ENCODE data around the gene CEACAM20.
"Not testable (repeated sequence)": the region's sequence is repeated elsewhere in the genome, so short reads cannot be mapped to it uniquely, and the experiment has no call there.

CEACAM20 gene

DNA sequence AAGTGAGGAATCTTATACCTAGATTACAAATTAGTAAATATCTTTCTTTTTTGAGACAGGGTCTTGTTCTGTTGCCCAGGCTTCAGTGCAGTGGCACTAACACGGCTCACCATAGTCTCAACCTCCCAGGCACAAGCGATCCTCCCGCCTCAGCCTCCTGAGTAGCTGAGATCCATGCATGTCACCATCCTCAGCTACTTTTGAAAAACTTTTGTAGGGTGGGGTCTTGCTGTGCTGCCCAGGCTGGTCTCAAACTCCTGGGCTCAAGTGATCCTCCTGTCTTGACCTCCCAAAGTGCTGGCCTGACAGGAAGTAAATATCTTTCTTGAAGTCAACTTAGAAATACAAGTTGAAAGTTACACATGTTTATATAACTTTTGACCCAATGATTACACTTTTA lies 20.0 kb upstream of the CEACAM20 start:
- DNase-seq (ENCODE audit: low read depth in 2 of 2): no peak

DNA sequence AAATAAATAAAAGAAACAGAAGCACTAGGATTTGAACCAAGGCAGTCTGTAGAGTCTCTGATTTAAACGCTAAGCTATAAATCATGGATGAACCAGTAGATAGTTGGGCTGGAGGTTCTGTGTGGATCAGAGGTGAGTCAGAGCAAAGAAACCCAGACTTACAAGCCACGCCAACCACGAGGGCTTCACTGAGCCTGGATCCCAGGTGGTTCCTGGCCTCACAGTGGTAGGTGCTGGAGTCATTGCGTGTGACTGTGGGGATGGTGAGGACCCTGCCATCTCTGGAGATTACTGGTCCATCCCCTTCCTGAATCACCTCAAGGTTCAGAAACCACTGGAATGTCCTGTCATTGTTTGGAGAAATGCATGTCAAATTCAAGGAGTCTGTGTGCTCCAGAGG lies 19.3 kb upstream of the CEACAM20 start:
- DNase-seq (ENCODE audit: low read depth in 2 of 2): no peak

DNA sequence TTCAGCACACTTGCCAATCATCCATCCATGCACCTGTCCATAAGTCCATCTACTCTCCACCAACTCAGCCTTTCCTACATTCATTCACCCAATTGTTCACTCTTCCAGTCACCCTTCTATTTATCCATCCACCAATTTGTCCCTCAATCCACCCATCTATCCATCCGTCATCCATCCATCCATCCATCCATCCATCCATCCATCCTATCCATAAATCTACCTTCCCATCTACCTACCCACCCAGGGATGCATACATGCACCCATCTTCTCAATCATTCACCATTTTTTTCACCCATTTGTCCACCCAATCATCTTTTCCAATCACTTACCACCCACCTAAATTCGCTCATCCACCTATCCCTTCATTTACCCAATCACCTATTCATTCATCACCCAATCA lies 14.6 kb upstream of the CEACAM20 start:
- DNase-seq (ENCODE audit: low read depth in 2 of 2): no peak

DNA sequence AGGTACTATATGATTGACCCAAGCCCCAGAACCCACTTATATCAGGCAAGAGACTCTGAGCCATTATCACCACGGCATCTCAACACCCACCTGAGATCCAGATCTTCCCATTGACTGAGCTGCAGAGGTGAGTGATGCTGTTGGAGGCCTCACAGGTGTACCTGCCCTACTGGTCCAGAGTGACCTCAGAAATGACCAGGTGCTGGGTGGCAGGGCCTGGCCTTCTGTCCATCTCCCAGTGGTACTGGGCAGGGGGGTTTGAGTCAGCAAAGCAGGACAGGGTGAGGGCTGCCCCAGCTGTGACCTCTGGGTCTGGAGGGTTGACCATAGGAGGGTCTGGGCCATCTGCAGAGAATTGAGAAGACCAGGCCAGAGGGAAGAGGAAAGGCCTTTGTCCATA lies 13.2 kb upstream of the CEACAM20 start:
- DNase-seq (ENCODE audit: low read depth in 2 of 2): no peak

DNA sequence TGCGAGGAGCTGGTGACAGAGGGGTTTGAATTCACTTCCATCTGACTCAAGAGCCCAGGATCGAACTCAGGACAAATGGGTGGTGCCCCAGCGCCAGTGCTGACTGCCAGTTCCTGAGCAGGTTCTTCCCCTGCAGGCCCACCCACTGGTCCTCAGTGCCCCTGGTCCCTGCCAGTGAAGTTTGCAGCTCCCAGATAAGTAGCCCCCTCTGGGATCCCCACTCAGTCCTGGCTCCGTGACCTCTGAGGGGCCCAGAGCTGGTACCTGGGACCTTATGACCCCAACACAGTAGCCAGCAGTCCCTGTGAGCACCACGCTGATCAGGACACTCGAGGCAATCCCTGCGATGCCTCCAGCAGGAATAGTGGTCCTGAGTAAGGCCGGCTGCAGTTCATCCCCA lies 11.3 kb upstream of the CEACAM20 start:
- no peak for DNase-seq (ENCODE audit: low read depth in 2 of 2)

DNA sequence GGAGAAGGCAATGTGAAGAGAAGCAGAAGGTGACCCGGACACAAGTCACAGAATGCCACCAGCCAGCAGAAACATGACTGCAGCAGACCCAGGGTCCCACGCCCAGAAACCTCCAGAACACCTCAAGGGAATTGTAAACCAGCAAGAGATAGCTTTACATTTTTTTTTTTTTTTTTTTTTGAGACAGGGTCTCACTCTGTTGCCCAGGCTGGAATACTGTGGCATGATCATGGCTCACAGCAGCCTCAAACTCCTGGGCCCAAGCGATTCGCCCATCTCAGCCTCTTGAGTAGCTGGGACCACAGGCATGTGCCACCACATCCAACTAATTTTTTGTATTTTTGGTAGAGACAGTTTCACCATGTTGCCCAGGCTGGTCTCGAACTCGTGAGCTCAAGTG lies 10.5 kb upstream of the CEACAM20 start:
- DNase-seq (ENCODE audit: low read depth in 2 of 2): no peak

DNA sequence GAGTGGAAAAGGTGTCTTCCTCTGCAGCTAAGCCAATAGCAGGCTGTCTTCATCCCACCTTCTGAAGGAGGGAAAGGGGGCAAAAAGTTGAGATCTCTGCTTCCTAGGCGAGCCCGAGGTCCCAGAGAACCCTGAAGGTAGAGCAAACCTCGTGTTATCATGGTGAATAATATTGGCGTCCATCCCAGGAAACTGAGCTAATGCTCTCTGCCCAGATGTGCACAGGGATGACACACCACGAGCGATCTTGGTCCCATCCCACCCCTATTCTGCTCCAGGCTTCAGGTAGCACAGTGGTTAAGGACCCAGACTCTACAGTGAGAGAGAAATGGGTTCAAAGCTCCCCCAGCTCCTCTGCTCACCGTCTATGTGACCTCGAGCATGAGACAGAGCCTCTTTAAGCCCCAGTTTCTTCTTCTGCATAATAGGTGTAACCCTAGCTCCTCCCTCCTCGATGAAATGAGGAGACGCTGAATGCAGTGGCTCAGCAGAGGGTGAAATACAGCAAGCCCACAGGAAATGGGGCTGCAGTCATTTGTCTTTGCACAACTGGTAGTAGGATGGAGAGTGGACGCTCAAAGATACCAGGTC lies 9.9 kb upstream of the CEACAM20 start:
- no peak for DNase-seq (ENCODE audit: low read depth in 2 of 2)

DNA sequence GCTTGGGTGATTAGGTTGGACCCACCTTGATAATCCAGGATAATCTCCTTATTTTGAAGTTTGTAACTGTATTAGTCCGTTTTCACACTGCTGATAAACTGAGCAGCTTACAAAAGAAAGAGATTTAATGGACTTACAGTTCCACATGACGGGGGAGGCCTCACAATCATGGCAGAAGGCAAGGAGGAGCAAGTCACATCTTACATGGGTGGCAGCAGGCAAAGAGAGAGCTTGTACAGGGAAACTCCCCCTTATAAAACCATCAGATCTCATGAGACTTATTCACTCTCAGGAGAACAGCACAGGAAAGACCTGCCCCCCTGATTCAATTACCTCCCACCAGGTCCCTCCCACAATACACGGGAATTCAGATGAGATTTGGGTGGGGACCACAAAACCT lies 5.9 kb upstream of the CEACAM20 start:
- not testable (repeated sequence) for DNase-seq (ENCODE audit: low read depth in 2 of 2)

DNA sequence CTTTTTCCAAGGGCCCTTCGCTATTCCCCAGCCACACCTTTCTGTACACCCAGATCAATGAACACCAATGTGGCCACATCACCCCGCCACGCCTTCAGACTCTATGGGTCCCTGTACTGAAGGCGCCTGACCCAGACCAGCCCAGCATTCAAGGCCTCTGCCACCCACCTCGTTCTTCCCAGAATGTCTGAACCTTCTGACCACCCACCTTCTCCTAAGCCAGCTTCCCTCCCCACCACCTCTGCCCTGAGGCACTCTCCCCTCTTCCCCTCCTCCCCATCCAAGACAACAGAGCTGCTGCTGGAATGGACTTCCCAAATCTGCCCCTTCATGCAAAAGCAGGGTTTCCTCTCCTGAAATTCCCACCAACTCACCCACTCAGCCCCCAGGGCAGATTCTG lies 3.3 kb upstream of the CEACAM20 start:
- DNase-seq (ENCODE audit: low read depth in 2 of 2): no peak

DNA sequence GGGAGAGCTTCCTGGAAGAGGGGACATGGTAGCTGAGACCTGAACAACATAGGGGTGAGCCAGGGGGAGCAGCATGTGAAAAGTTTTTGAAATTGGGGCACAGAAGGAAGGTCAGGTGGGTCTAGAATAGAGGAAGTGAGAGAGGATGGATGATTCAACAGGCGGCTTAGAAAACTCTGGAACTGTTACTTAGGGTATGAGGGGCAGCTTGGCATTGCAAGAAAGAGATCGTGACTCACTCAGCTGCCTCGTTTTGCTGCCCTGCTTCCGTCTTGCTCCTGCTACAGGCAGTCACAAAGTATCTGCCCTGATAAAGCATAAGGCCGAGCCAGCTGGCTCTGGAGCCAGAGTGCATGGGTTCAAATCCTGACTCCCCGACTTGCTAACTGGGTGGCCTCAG lies 1.3 kb upstream of the CEACAM20 start:
- DNase-seq (ENCODE audit: low read depth in 2 of 2): no peak

DNA sequence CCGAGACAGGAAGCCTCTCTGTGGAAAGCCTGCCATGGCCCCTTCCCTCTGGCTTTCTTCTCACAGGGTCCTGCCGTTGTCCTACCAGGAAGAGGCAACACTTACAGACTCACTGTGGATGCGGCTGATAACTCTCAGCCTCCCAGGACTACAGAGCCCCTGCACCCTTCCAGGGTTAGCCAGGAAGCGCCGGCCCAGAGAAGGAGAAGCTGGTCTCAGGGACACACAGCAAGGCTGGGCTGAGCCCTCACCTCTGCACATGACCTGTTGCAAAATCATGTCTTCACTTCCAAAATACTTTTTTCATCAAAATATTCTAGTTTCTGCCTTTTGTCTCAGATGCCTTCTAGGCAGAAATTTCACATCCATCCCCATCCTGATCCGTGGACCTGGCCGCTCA lies 1.9 kb downstream of the CEACAM20 start:
- DNase-seq (ENCODE audit: low read depth in 2 of 2): no peak

DNA sequence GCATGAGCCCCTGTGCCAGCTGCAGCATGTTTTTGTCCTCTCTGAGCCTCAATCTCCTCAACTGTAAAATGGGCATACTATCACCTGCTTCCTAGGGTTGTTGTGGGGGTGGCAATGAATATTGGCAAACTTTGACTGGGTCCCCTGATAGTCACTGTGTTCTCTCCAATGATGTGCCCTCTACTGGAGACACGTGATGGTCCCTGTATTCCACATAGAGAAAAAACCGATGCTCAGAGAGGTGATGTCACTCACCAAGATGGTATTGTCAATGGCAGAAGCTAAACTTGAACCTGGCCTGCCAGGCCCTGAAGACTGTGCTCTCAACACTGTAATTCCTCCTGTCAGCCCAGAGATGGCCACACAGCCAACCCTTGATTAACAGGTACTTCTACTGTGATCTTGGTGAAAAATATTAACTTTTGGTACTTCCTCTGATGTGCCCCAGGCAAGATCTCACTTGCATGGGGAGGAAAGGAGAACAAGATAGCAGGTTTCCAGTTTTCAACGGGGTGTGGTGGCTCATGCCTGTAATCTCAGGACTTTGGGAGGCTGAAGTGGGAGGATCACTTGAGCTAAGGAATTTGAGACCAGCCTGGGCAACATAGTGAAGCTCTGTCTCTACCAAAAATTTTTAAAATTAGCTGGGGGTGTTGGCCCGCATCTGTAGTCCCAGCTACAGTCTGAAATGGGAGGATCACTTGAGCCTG lies 3.6 kb downstream of the CEACAM20 start:
- DNase-seq (ENCODE audit: low read depth in 2 of 2): no peak

DNA sequence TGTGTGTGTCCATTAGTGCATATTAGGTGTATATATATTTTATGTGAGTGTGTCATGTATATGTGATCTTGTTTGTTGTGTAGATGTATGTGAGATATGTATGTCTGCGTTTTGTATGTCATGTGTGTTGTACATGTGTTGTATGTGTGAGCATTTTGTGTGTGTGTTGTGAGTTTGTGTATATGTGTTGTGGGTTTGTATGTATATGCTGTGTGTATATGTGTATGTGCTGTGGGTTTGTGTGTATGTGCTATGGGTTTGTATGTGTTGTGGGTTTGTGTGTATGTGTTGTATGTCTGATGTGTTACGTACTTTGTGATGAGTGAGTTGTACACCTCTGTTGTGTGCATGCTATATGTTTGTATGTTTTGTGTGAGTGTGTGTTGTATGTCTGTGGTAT lies 8.1 kb downstream of the CEACAM20 start:
- DNase-seq (ENCODE audit: low read depth in 2 of 2): no peak

DNA sequence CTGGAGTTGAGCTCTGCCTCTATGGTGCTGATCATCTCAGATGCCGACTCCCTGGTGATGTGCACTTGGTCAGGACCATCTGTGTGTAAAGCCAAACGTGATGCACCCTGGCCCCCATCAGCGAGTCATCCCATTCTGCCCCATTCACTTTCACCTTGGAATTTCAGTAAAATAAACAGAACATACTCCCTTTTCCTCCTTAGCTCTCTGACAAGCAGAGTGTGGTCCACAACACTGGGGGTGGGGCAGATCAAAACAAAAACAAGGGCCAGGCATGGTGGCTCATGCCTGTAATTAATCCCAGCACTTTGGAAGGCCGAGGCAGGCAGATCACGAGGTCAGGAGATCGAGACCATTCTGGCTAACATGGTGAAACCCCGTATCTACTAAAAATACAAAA lies 12.3 kb downstream of the CEACAM20 start:
- no peak for DNase-seq (ENCODE audit: low read depth in 2 of 2)

DNA sequence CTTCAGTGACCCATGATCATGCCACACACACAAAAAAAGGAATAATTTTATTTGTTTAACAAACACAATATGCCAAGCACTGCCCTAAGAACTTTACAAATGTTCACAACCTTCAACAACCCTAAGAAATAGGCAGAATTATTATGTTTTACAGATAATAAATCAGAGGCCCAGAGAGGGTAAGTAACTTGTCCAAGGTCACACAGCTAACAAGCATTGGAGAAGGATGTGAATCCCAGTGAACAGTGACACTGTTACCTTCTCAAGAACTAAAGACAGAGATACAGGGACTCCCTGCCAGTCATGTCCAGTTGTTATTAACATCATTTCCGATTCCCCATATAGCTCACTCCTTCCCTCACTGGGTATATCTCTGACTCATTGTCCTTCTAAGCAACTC lies 13.6 kb downstream of the CEACAM20 start:
- DNase-seq (ENCODE audit: low read depth in 2 of 2): no peak

DNA sequence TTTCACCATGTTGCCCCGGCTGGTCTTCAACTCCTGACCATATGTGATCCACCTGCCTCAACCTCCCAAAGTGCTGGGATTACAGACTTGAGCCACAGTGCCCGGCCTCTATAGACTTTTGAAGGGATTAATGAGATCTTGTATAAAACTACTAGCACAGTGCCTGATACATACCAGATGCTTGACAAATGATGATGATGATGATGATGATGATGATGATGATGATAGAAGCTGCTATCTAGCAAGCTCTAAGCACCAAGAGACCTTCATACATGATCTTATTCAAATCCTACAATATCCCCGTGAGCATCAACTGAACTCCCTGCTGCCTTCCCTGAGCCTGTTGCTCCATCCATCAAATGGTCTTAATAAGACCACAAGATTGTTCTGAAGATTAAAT lies 14.4 kb downstream of the CEACAM20 start:
- no peak for DNase-seq (ENCODE audit: low read depth in 2 of 2)

DNA sequence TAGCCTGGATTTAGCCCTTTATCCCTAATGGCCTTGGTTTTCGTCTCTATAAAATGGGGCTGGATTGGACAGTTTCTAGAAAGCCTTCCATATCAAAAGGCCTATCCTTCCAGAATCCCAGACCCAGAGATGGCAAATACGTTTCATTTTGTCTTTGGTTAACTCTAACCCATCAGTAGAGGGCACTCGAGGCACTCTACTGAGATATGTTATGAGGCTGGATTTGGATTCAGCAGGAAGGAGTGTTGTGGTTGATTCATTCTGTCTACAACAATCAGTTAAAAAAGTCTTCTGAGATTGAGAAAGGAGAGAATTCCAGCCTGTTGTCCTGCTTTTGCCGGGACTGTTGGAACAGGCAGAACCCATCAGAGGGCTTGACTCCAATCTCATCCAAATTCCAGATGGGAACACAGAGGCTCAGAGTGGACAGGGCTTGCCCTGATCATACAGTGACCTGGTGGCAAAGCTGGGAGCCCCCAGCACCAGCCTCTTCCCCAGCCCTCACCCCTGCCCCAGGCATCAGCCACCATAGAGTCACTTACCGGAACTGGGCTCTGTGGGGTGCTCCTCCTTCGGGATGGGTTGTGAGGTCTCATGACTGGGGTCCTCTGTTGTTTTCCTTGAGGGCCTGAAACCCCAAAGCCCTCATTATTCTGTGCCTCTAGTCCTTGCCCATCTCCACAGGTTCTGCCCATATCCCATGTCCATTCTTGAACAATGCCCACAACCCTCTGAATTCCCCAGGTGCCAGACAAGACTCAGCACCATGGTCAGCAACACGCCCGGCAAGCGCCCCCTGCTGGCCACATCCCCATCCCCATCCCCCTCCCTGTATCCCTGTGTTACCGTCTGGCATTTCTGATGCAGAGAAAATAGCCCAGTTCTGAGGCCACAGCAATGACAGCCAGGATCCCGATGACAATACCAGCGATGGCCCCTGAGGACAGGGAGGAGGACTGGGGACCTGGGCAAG lies 16.9 kb downstream of the CEACAM20 start:
- peak in 1 of 2 donors; percentile 14 for DNase-seq (ENCODE audit: low read depth in 2 of 2)

DNA sequence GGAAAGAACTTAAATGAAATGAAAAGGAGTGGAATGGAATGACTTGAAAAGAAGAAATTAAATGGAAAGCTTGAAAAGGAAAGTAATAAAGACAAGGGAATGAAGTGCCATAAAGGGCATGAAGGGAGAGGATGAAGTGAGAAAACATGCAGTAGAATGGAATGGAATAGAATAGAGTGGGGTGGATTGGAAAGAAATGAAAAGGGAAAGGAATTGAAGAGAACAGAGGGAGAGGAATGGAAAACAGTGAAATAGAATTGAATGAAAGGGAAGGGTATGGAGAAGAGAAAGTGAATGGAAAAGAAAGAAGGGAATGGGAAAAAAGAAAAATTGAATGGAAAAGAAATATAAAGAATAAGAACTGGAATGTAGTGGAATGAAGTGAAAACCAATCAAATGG lies 20.0 kb downstream of the CEACAM20 start:
- no peak for DNase-seq (ENCODE audit: low read depth in 2 of 2)

DNA sequence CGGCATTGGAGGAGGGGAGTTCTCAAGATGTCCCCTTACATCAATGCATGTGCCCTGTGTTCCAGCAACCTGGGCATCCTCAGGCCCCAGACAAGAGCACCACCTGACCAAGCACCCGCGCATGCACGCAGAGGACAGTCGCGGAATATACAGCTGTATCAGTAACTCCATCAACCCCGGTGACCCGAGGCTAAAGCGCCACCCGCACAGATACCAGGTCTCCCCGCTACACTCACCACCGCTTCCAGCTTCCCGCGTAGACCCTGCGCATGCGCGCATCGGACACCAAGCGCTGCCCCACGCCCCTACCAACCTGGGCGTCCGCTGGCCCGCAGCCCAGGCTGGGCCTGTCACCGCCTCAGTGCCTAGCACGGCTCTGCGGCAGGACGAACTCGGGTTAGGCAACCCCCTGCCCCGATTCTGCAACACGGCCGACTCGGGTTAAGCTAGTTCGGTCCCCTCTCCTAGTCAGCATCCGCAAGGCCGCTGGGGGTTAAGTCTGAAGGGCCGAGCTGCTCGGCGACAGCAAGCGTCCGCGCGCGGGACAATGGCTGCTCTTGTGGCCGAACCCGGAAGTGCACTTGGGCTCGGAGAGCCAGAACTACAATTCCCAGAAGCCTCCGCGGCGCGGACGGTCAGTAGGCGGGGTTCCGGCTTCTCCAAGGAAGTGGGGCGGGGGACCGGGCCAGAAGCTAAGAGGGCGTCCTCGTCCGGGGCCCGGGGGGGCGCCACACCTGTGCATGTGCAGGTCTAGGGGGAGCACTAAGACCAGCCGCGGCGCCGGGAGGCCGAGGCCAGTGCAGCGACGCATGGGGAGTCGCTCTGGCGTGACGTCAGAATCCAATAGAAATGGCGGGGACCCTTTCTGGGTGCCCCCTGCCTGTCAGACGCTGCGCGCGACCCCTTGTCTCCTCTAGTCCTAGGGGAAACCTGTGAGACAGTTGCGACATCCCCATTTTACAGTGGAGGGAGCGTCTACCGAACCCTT lies 29.2 kb downstream of the CEACAM20 start, which contains the start of gene ZNF180:
ZNF180 (minus strand) TSS at position 561 of the 988 bp plus-strand sequence. CDS start 3,188 bp downstream, outside the sequence.
- peak; percentile 91 to 93 for DNase-seq (ENCODE audit: low read depth in 2 of 2)

DNA sequence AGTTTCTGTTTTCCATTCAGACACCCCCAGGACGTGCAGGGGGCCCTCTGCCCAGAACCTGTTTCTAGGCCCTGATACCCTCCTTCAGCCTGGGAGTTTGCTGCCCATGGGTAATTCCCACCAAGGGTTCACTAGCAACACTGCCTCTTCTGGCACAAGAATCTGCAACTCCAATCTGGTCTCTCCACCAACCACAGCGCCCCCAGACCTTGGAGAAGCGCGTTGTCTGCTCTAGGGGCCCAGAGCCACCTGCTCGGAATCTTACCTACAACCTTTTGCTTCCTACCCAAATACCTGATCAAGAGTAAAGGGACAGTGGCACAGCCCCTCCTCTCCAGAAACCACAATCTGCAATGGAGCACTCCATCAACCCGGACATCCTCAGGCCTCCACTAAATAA lies 29.9 kb downstream of the CEACAM20 start:
- no peak for DNase-seq (ENCODE audit: low read depth in 2 of 2)

DNA sequence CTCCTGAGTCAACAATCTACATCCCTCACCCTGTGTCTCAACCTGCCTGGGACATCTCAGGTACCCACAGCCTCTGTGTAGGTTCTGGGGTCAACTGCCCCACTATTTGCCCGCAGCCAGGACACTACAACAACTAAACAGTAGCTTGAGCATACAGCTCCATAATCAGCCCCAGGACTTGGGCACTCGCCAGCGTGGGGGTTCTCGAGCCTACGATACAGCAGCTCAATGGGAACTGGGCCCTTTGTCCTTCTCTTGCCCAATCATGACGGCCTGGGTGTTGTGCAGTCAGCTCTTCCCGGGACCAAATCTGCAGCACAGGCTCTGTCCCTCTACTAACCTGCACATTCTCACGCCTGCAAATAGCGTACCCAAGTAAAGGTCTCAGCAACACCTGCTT lies 30.5 kb downstream of the CEACAM20 start:
- DNase-seq (ENCODE audit: low read depth in 2 of 2): no peak
